ENCODE results near the gene GIMAP7.

The GIMAP7 gene

GRCh38 chr7:150569245-150569955 lies 54.7 kb downstream of the GIMAP7 start:
- DNase-seq (ENCODE audit: low read depth): no peak
- TF ChIP-seq CTCF (conservative IDR thresholded peaks at IDR 0.05; ENCODE audit: low read length): no peak
- no peak overlapping the region for H3K4me3 ChIP-seq (ENCODE audit: low read length)

Measured in AG10803 (cell line).